Measurements from ENCODE around the gene CPN1.
"Not testable (repeated sequence)": the region's sequence is repeated elsewhere in the genome, so short reads cannot be mapped to it uniquely, and the experiment has no call there.

Gene CPN1

DNA sequence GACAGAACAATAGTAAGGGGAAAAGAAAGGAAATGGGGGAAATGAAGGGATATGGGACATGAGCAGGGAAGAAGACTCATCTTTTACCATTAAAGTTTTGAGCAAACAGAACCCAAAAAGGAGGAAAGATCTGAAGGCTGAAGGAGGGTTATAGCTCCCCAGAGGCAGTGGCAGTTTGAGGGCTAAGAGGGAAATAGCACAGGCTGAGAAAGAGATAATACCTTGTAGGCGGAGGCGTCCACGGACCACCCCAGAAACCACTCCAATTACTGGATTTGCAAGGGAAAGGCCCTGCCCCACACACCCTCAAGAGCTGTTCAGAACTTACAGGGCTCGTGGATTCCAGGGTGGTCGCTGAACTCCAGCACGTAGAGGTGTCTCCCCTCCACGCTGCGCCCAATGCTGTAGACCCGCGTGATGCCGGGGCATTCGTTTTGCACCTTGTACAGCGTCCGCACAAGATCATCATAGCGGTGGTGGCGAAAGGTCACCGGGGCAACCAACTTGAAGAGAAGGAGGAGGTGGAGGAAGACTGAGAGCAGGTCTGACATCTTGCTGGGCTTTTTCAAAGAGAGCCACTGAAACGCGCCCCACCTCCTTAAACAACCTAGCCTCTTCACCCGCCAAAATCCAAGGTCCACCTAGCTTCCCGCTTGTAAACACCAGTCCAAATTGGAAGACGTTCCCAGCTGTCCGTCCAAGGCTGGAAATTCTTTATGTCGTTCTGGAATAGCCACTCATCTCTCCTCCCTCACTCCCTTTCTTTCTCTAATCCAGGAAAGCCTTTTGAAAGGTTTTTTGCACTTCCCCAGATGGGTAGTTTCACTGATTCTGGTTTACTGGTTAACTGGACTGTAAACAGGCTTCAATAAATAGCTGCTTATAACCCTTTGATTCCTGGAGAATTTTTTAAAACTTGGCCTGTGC, at the start of gene CPN1:
Gene CPN1, minus strand, starts transcription at position 795 of the 927 bp plus-strand sequence. Its CDS starts 244 bp downstream, at position 551.
- no peak for DNase-seq (ENCODE audit: low read depth in 2 of 2)

DNA sequence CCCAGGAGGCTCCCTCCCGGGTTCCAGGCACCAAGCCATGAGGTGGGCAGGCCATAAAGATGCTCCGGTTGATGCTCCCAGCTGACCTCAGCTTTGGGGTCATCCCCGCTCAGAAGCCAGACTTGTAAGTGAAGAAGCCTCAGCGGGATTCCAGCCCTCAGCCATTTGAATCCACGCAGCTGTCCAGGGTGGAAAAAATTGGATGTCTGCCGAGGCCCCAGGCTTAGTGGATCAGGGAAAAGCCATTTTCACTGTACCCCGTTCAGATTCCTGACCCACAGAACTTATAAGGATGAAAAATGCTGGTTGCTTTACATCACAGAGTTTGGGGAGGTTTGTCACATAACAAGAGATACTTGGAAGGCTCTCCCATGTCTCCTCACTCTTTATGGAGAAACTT, 49.2 kb upstream of the CPN1 start:
- no peak for DNase-seq (ENCODE audit: low read depth in 2 of 2)

- no peak for DNase-seq (ENCODE audit: low read depth in 2 of 2)
Measured at GRCh38 chr10:100129424-100129823, 47.8 kb upstream of the CPN1 start.

DNA sequence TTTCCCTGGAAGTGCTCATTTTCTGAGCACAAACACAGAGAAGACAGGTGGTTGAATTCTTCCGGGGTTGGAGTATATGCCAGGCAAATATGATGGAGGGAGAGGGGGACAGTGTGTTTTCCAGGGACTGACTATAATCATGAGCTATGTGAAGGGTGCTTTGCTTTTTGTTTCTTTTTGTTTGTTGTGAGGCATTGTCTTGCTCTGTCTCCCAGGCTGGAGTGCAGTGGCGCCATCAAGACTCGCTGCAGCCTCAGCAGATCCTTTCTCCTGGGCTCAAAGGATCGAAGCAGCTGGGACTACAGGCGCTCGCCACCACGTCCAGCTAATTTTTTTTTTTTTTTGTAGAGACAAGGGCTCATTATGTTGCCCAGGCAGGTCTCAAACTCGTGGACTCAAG, 47.3 kb upstream of the CPN1 start:
- no peak for DNase-seq (ENCODE audit: low read depth in 2 of 2)

DNA sequence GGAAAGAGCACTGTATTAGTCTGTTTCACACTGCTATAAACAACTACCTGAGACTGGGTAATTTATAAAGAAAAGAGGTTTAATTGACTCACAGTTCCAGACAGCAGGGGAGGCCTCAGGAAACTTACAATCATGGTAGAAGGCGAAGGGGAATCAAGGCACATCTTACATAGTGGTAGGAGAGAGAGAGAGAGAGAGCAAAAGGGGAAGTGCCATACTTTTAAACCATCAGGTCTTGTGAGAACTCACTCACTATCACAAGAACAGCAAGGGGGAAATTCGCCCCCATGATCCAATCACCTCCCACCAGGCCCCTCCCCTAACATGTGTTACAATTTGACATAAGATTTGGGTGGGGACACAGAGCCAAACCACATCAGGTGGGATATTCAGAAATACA, 43.7 kb upstream of the CPN1 start:
- not testable (repeated sequence) for DNase-seq (ENCODE audit: low read depth in 2 of 2)

DNA sequence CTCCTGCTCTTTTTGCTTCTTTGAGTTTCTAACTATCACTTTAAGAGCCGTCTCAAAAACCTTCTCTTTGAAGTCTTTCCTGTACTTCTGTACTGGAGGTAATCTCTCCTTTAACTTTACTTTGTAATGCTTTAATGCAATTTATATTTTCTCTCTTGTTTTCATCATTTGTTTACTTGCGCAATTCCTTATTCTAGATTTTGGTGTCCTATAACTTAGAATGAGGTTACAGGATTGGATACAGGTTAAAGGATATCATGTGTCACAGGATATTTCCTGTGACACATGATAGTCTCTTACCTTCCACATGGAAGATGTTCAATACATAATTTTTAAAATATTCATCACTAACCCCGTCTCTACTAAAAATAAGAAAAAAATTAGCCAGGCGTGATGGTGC, 42.4 kb upstream of the CPN1 start:
- no peak for DNase-seq (ENCODE audit: low read depth in 2 of 2)

DNA sequence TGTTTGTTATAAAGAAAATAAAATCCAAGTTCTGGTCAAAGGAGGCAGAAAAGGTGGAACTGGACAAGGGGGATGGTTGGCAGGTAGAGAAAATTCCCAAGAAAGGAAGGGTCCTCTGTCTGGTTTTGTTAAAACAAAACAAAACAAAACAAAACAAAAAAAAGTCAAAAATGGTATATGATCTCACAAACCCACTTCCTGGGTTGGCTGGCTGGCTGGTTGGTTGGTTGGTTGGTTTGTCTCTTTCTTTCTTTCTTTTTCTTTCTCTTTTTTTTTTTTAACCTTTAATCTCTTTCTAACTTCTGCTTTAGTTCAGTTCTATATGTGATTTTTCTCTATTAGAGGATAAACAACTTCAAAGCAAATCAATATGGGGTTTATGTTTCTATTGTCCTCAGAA, 41.1 kb upstream of the CPN1 start:
- no peak for DNase-seq (ENCODE audit: low read depth in 2 of 2)

DNA sequence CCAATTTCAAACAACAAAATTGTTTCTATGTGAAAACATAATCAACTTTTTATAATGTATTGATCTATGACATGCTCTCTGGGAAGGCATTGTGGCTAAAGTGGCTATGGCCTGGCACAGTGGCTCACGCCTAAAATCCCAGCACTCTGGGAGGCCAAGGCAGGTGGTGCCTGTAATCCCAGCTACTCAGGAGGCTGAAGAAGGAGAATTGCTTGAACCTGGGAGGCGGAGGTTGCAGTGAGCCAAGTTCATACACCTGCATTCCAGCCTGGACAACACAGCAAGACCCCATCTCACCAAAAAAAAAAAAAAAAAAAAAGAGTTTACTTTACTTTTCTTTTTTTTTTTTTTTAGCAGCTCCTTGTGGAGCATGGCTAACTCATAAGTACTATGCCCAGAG, 38.9 kb upstream of the CPN1 start:
- no peak for DNase-seq (ENCODE audit: low read depth in 2 of 2)

DNA sequence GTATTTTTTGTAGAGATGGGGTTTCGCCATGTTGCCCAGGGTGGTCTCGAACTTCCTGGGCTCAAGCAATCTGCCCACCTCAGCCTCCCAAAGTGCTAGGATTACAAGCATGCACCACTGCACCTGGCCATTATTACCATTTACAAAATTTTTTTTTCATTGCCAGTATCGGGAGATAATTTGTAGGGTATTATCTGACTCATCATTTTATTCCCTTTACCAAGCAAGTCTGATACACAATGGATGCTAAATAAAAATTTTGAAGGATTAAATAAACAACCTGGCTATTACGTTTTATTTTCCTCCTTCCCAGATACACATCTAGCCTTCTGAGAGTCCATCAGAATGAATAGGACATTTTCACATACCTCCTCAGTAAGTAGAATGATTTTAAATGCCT, 38.1 kb upstream of the CPN1 start:
- DNase-seq (ENCODE audit: low read depth in 2 of 2), result no peak

GRCh38 chr10:100114976-100115770, 33.5 kb upstream of the CPN1 start:
- DNase-seq (ENCODE audit: low read depth in 2 of 2), result no peak

DNA sequence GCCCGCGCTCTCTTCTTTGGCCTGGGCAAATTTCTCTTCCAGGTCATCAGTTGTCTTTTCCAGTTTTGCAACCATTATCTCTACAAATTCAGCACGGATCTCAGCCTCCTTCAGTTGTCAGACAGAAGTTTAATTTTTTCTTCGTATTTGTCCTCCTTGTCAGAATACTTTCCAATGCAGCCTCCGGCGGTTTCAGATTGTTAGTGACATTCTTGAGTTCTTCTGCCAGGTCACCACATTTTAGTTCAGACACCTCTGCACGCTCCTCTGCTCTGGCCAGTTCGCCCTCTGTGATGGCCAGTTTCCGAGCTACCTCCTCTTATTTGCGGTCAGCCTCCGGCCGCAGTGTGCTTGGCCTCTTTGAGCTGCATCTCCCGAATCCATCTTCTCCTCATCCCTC, 32.8 kb upstream of the CPN1 start:
- DNase-seq (ENCODE audit: low read depth in 2 of 2), result no peak

- DNase-seq (ENCODE audit: low read depth in 2 of 2), result no peak
Measured at GRCh38 chr10:100109670-100110069, 28.0 kb upstream of the CPN1 start.

GRCh38 chr10:100106865-100107264, 25.2 kb upstream of the CPN1 start:
- no peak for DNase-seq (ENCODE audit: low read depth in 2 of 2)

DNA sequence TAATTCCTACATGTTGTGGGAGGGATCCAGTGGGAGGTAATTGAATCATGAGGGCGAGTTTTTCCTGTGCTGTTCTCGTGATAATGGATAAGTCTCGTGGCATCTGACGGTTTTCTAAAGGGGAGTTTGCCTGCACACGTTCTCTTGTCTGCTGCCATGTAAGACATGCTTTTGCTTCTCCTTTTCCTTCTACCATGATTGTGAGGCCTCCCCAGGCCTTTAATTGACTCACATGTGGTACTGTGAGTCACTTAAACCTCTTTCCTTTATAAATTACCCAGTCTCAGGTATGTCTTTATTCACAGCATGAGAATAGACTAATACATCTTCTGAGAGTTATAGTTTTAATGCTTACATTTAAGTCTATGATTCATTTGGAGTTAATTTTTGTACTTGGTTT, 22.6 kb upstream of the CPN1 start:
- no peak for DNase-seq (ENCODE audit: low read depth in 2 of 2)

DNA sequence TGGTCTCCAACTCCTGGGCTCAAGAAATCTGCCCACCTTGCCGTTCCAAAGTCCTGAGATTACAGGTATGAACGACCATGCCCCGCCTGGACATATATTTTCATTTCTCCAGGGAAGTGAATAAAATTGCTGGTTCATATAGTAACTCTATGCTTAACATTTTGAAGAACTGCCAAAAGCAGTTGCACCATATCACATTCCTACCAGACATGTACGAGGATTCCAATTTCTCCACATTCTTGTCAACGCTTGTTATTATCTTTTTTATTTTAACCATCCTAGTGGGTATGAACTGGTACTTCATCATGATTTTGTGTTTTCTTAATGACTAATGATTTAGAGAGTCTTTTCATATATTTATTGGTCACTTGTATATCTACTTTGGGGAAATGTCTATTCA, 21.9 kb upstream of the CPN1 start:
- DNase-seq (ENCODE audit: low read depth in 2 of 2), result peak; percentile 19 to 20

GRCh38 chr10:100101192-100102076, 19.8 kb upstream of the CPN1 start:
- DNase-seq (ENCODE audit: low read depth in 2 of 2), result no peak

DNA sequence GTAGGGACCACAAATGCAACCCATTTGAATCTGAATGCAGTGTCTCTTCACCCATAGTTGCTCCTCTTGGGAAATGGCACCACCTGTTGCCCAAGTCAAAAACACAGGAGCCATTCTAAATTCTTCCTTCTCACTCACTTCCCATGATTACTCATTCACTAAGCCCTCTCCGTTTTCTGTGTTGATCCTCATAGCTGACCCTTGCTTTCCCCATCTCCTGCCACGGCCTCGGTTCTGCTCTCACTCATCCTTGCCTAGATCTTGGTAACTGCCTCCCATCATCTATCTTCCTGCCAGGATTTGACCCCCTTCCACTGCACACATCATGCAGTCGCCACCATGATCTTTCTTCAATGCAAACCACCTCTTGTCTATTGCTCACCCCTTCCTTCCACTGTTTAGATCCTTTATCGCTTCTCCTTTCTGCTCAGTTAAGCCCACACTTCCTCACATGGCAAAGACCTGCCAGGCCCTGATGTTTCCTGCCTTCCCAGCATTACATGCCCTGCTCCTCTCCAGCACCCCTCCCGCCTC, 19.0 kb upstream of the CPN1 start:
- no peak for DNase-seq (ENCODE audit: low read depth in 2 of 2)

DNA sequence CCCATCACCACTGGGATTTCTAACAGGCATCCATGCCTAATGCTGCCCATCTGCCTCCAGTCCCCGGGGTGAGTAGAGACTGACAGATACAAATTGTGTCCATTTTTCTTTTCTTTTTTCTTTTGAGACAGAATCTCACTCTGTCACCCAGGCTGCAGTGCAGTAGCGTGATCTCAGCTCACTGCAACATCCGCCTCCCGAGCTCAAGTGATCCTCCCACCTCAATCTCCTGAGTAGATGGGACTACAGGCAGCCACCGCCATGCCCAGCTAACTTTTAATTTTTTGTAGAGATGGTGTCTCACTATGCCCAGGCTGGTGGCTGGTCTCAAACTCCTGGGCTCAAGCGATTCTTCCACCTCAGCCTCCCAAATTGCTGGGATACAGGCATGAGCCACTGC, 7.6 kb upstream of the CPN1 start:
- DNase-seq (ENCODE audit: low read depth in 2 of 2), result no peak

DNA sequence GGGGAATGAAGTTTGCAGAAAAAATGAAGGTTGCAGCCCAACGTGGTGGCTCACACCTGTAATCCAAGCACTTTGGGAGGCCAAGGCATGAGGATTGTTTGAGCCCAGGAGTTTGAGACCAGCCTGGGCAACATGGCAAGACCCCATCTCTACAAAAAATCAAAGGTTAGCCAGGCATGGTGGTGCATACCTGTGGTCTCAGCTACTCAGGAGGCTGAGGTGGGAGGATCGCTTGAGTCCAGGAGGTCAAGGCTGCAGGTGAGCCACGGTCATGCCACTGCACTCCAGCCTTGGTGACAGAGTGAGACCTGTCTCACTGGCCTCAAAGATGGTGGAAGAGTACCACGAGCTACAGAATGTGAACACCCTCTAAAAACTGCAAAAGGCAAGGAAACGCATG, 5.0 kb upstream of the CPN1 start:
- not testable (repeated sequence) for DNase-seq (ENCODE audit: low read depth in 2 of 2)

DNA sequence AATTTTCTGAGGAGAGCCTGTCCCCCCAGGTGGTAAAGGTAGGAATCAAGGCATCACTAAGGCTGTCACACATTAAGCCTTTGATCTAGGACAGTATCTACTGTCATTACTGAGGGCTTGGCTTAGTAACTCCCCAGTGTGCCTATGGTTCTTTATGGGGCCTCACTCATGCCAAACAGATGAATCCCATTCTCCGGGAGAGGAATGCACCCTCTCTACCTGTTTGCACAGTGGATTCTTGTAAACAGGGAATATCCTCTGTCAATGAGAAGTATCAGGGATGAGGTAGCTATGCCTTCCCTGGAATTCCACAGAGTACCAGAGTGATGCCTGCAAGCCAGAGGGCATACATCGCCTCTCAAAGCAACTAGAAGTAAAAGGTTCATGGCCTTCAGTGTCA, 3.9 kb upstream of the CPN1 start:
- DNase-seq (ENCODE audit: low read depth in 2 of 2), result no peak

DNA sequence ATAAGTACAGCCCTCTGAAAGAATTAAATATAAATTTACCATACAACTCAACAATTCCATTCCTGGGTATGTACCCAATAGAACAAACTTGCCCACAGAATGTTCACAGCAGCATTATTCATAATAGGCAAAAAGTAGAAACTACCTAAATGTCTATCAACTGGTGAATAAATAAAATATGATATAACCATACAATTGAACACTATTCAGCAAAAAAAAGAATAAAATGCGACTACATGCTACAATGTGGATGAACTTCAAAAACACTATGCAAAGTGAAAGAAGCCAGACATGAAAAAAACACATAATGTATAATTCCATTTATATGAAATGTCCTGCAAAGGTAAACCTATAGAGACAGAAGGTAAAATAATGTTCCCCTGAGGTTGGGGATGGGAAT, 2.0 kb upstream of the CPN1 start:
- no peak for DNase-seq (ENCODE audit: low read depth in 2 of 2)

- not testable (repeated sequence) for DNase-seq (ENCODE audit: low read depth in 2 of 2)
Measured at GRCh38 chr10:100082276-100082675, 607 bp upstream of the CPN1 start.

Data from fibroblast of skin of left biceps (primary cell).